Right atrium auricular region (tissue), 2 donors: Measurements from ENCODE around the gene AFAP1. TPM values are rescaled to one million over a fixed set of nuclear protein-coding genes. Genes with fewer than 3 reads are reported as not detected.

Source experiments
- DNase-seq: peaks from one replicate; pipeline ENCODE4 v3.0.0-alpha.2; 2019; ENCODE audit warnings: low spot score
- H3K27ac ChIP-seq, 2 donors: fragments of 200-600 bp; sonication (generic); 1 replicate in 1 of 2; 2 replicates in 1 of 2; pipeline ENCODE4 v1.5.1; 2016 to 2019
- H3K27me3 ChIP-seq, 2 donors: fragments of 200-600 bp; sonication (generic); one replicate each; pipeline versions ENCODE4 v1.5.1 to v1.6.0; 2017 to 2019
- H3K36me3 ChIP-seq: fragments of 200-600 bp; sonication (generic); one replicate; pipeline ENCODE4 v1.5.1; 2016
- H3K4me1 ChIP-seq, 2 donors: fragments of 200-600 bp; sonication (generic); one replicate each; pipeline versions ENCODE4 v1.5.1 to v1.6.0; 2017 to 2019
- H3K4me3 ChIP-seq, 2 donors: fragments of 200-600 bp; sonication (generic); 1 replicate in 1 of 2; 2 replicates in 1 of 2; pipeline ENCODE4 v1.5.1; 2017 to 2019; ENCODE audit warnings: mild to moderate bottlenecking in 1 of 2, moderate library complexity in 1 of 2
- H3K9me3 ChIP-seq, 2 donors: fragments of 200-600 bp; sonication (generic); one replicate each; pipeline ENCODE4 v1.5.1; 2019
- total RNA-seq, 2 donors: library from RNA; depleted of rRNA; stranded (reverse); fragments of >200 nt; gene quantifications; one replicate each; pipeline ENCODE4 v1.1.0, GENCODE V29; 2016
- TF ChIP-seq, protein P1 (sequence below), 2 donors: fragments of 200-600 bp; sonication (generic); IDR thresholded peaks; one replicate each; pipeline ENCODE4 v1.5.1; 2019; ENCODE audit warnings: antibody characterized with exemption in 2 of 2

The AFAP1 gene
- total RNA-seq, 2 donors from 2014 or later, result 16.2 to 27.2 TPM

DNA sequence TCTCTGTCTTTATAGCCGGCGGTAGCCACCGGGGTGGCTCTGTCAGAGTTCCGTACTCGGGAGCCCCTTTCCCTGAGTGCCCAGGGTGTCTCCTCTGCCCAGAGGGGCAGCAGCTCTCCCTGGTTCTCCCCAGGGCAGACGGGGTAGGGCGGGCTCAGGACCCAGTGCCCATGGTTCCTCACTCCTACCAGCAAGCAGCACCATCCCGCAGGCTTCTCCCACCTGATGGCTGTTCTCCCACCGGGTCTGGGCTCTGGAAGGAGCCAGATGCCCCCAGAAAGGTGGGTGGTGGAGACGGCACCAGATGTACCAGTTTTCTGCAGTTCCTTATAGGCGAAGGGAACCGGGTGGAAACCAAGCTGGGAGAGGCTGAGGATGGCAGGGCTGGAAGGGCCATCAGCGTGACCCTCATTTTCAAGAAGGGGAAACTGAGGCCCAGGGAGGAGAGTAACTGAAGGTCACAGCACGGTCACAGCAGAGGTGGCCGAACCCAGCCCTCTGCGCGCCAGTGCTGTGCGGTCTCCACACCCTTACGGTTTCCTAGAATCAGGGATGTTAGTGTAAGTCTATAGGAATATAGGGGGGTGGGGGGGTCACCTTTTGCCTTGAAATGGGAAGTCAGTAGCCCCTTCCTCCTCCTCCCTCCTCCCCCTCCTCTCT lies 198.7 kb downstream of the AFAP1 start:
- Histone ChIP-seq H3K27me3 (no peaks in the 10 kb centered on the region), H3K4me1 (peaks cover 0 to 3% of the 10 kb centered on the region in 2 donors), H3K27ac (no peak overlapping the region), H3K9me3 (no peaks in the 10 kb centered on the region), H3K4me3 (no peak overlapping the region), H3K36me3 (no peaks in the 10 kb centered on the region)
- no peak for DNase-seq
- TF ChIP-seq, protein P1, sequence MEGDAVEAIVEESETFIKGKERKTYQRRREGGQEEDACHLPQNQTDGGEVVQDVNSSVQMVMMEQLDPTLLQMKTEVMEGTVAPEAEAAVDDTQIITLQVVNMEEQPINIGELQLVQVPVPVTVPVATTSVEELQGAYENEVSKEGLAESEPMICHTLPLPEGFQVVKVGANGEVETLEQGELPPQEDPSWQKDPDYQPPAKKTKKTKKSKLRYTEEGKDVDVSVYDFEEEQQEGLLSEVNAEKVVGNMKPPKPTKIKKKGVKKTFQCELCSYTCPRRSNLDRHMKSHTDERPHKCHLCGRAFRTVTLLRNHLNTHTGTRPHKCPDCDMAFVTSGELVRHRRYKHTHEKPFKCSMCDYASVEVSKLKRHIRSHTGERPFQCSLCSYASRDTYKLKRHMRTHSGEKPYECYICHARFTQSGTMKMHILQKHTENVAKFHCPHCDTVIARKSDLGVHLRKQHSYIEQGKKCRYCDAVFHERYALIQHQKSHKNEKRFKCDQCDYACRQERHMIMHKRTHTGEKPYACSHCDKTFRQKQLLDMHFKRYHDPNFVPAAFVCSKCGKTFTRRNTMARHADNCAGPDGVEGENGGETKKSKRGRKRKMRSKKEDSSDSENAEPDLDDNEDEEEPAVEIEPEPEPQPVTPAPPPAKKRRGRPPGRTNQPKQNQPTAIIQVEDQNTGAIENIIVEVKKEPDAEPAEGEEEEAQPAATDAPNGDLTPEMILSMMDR (IDR thresholded peaks at IDR 0.05), result no peak

DNA sequence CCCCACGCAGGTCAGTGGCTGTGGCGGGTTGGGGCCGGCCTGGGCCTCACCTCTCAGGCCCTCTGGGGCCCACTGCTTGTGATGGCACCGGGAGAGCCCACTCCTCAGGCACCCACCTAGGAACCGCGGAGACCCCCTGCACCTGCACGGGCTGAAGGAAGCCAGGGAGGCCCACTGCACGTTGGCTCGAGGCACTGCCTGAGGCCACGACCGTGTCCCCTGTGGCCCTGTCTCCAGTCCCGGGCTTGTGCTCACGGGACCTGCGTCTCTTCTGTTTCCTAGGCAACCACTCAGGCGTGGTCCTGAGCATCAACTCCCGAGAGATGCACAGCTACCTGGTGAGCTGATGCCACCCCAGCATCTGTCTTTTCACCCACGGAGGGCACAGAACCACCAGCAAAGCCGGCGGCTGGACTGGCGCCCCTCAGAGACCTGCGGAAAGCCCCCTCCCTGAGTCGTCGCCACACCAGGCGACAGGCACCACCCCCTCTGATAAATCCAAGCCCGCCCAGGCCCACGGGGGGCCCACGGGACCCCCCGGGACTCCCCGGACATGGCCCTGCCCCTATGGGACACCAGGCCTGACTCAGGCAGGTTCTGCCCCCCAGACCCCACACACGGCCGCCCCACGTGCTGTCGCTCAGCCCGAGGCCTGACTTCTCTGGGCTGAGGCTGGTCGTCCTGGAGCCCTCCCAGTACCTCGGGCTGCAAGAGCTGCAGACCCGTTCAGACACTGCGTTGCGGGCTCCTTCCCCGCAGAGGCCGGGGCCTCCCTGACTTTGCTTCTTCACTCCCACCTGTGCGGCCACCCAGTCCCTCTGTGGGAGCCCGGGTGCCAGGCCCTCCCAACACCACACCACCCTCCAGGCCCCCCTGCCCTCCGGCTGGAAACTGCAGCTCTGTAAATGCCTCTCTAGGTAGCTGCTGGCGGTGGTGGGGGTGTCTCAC lies 199.5 kb downstream of the AFAP1 start:
- Histone ChIP-seq H3K27ac (no peak overlapping the region), H3K36me3 (no peaks in the 10 kb centered on the region), H3K4me1 (peaks cover 0 to 3% of the 10 kb centered on the region in 2 donors), H3K27me3 (no peaks in the 10 kb centered on the region), H3K4me3 (no peak overlapping the region), H3K9me3 (no peaks in the 10 kb centered on the region)
- TF ChIP-seq, protein P1 (IDR thresholded peaks at IDR 0.05), result no peak
- DNase-seq, result no peak

DNA sequence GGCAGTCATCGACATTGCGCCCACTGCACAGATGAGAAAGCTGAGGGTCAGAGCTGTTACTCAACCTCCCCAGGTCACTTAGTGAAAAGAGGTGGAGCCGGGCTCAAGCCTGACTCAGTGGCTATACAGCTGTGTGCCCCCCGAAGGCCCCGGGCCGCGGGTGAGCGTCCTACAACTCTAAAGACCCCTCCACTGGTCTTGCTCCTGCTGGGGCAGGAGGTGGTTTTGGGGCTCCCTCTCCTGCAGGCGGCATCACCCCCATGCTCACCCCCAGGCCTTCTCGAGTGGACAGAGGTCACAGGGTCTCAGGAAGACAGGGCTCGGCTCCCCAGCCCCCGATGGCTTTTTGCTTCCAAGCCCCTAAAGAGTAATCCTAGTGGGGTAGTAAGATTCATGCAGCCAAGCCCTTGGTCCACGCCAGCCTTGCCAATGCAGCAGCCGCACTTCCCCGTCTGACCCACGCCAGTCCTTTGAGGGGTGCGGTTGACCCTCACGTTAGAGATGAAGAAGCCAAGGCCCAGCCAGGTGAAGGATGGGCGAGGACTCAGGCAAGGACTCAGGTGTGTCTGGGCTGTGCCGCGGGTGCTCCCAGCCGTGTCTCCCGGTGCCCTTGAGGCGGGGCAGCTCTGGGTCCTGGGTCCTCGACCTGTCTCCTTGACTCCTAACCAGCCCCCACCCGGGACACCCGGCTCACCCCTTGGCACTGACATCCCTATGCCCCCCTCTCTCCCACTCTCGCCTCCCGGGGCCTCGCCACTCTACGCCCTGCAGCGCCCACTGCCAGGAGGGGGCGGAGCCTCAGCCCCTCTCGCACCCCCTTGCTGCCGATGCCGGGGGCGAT lies 200.4 kb downstream of the AFAP1 start:
- no peaks in the 10 kb centered on the region for H3K36me3 ChIP-seq
- DNase-seq, result no peak

DNA sequence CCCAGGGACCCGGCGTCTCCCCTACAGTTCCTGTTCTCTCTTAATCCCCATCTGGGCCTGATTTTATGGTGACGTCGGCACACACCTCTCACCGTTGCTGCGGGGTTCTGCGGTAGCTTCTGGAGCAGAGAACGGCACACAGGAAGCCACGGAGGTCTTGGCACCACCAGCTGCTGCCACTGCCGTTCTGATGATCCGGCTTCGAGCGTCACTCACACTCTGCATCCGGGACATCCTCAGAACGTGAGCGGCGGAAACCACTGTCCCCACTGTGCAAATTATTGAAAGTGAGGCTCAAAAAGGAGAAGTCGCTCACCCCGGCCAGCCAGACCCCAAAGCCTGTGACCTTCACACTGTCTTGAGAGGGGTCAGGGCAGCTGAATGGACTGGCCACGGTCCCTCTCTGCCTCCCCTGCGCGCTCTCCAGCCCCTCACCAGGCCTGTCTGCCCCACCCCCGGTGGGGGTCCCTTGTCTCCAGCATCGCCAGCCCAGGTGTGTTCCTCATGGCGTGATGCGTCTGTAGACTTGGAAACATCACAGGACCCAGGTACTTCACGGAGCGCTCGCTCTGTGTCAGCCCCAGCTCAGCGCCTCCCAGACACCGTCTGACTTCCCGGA lies 201.1 kb downstream of the AFAP1 start:
- Histone ChIP-seq H3K4me1 (no peaks in the 10 kb centered on the region), H3K36me3 (no peaks in the 10 kb centered on the region), H3K27ac (no peak overlapping the region), H3K4me3 (no peak overlapping the region), H3K27me3 (no peaks in the 10 kb centered on the region), H3K9me3 (no peaks in the 10 kb centered on the region)
- TF ChIP-seq, protein P1 (IDR thresholded peaks at IDR 0.05), result no peak
- no peak for DNase-seq

More for the DNA sequence above, 200.4 kb downstream of the AFAP1 start:
- Histone ChIP-seq H3K27ac (no peak overlapping the region), H3K9me3 (no peaks in the 10 kb centered on the region), H3K4me1 (peaks cover 0 to 3% of the 10 kb centered on the region in 2 donors), H3K4me3 (no peak overlapping the region), H3K27me3 (no peaks in the 10 kb centered on the region)
- TF ChIP-seq, protein P1 (IDR thresholded peaks at IDR 0.05), result no peak

DNA sequence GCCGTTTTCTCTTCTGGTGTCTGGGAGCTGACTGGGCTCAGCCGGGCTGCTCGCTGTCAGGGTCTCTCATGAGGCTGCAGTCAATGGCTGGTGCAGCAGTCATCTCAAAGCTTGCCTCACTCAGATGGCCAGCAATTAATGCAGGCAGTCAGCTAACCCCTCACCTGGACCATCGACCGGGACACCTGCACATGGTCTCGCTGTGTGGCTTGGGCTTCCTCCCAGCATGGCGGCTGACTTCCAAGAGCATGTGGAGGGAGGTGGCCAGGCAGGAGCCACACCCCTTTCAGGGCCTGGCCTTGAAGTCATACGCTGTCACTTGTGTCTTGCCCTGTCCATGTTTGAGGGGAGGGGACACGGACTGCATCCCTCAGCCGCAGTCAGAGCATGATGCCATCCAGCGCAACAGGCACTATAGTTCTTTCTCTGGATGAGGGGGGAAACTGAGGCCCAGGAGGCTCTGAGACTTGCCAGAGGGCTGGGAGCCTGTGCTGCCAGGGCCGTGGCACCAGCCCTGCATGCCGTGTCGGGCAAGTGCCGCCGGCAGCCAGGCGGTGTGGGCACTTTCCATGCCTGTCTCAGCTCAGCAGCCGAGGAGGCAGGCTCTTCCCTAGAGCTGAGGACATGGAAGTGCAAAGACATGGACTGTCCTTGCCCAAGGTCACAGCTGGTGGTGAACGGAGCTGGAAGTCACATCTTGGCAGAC lies 201.8 kb downstream of the AFAP1 start:
- no peaks in the 10 kb centered on the region for H3K36me3 ChIP-seq
- no peak for DNase-seq
- TF ChIP-seq, protein P1 (IDR thresholded peaks at IDR 0.05), result no peak
- no peak overlapping the region for H3K4me3 ChIP-seq
- H3K27me3 ChIP-seq, result no peaks in the 10 kb centered on the region
- H3K9me3 ChIP-seq, result no peaks in the 10 kb centered on the region
- no peak overlapping the region for H3K27ac ChIP-seq
- H3K4me1 ChIP-seq, result no peaks in the 10 kb centered on the region
